KMS-11 (cell line): ENCODE measurements around the gene EFNA1.

Experiments used
- H2AFZ ChIP-seq: fragments of 200-600 bp; sonication (generic); 2 replicates; pipeline ENCODE4 v1.6.1; 2016; ENCODE audit warnings: antibody characterized with exemption, mixed run types, low read depth
- H3K27ac ChIP-seq: fragments of 200-600 bp; sonication (generic); 2 replicates; pipeline ENCODE4 v1.6.1; 2016; ENCODE audit warnings: mild to moderate bottlenecking, mixed run types
- H3K27me3 ChIP-seq: fragments of 200-600 bp; sonication (generic); 2 replicates; pipeline ENCODE4 v1.6.1; 2017; ENCODE audit warnings: mild to moderate bottlenecking, low read depth, mixed run types, moderate library complexity; ENCODE audit not compliant: insufficient read depth
- H3K36me3 ChIP-seq: fragments of 200-600 bp; sonication (generic); 2 replicates; pipeline ENCODE4 v1.6.1; 2017; ENCODE audit warnings: mild to moderate bottlenecking, mixed run types; ENCODE audit not compliant: insufficient read depth
- H3K4me1 ChIP-seq: fragments of 200-600 bp; sonication (generic); 2 replicates; pipeline ENCODE4 v1.6.1; 2016; ENCODE audit warnings: mild to moderate bottlenecking, low read depth, mixed run types; ENCODE audit not compliant: poor library complexity, severe bottlenecking
- H3K4me2 ChIP-seq: fragments of 200-600 bp; sonication (generic); 2 replicates; pipeline ENCODE4 v1.7.0; 2016; ENCODE audit warnings: mild to moderate bottlenecking, mixed run types
- H3K4me3 ChIP-seq: fragments of 200-600 bp; sonication (generic); IDR thresholded peaks from 2 replicates; pipeline ENCODE4 v1.6.1; 2017; ENCODE audit warnings: low read depth, low read length, mixed read lengths; ENCODE audit not compliant: insufficient read depth
- H3K79me2 ChIP-seq: fragments of 200-600 bp; sonication (generic); 2 replicates; pipeline ENCODE4 v1.6.1; 2016; ENCODE audit warnings: low read depth, mixed run types; ENCODE audit not compliant: insufficient read depth
- H3K9ac ChIP-seq: fragments of 200-600 bp; sonication (generic); 2 replicates; pipeline ENCODE4 v1.6.1; 2016; ENCODE audit warnings: mild to moderate bottlenecking, mixed run types
- H4K20me1 ChIP-seq: fragments of 200-600 bp; sonication (generic); 2 replicates; pipeline ENCODE4 v1.6.1; 2016; ENCODE audit warnings: mild to moderate bottlenecking, mixed run types; ENCODE audit not compliant: insufficient read depth
- CTCF ChIP-seq: fragments of 200-600 bp; sonication (generic); conservative IDR thresholded peaks from 2 replicates; pipeline ENCODE4 v1.6.1; 2017; ENCODE audit warnings: low read depth, mild to moderate bottlenecking, antibody characterized with exemption, low read length, moderate library complexity, mixed read lengths

The EFNA1 gene

GRCh38 chr1:155168456-155169210 lies 41.0 kb downstream of the EFNA1 start:
- H3K4me1 ChIP-seq: peaks cover 22% of the 10 kb centered on the region
- H3K27me3 ChIP-seq: no peaks in the 10 kb centered on the region
- peaks cover 18% of the 10 kb centered on the region for H3K79me2 ChIP-seq
- no peak overlapping the region for H3K27ac ChIP-seq
- H2AFZ ChIP-seq: no peak overlapping the region
- no peaks in the 10 kb centered on the region; the same call in 1 of the 2 replicates for H3K36me3 ChIP-seq
- no peak overlapping the region for H3K4me3 ChIP-seq
- no peaks in the 10 kb centered on the region for H4K20me1 ChIP-seq
- no peak overlapping the region for H3K9ac ChIP-seq
- no peak for TF ChIP-seq CTCF
- no peak overlapping the region for H3K4me2 ChIP-seq

DNA sequence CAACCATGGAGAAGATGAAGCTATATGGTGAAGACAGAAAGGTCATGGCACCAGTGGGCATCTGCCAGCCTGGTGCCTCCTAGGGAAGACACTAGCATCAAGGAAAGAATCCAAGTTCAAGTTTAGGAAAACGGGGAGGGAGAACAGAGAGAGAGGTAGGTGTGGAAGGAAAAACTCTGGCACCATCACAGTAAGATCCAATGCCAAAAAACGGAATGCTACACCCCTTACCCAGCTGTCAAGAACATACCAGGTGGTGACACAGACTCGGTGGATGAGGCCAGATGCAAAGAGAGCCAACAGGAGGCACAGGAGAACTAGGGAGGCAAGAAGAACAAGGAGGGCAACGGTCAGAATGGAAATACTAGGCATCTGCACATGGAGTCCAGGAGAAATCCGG lies 41.9 kb downstream of the EFNA1 start:
- Histone ChIP-seq H3K27me3 (no peaks in the 10 kb centered on the region), H3K4me3 (no peak overlapping the region), H3K4me2 (no peak overlapping the region), H2AFZ (no peak overlapping the region), H3K79me2 (peaks cover 18% of the 10 kb centered on the region), H3K9ac (no peak overlapping the region), H4K20me1 (no peaks in the 10 kb centered on the region), H3K27ac (no peak overlapping the region), H3K4me1 (peaks cover 24% of the 10 kb centered on the region), H3K36me3 (no peaks in the 10 kb centered on the region; the same call in 1 of the 2 replicates)
- 0 out of 2 replicates have a peak, but pooled peaks have one; percentile 25 for TF ChIP-seq CTCF

- H3K4me1 ChIP-seq: peaks cover 28% of the 10 kb centered on the region
- no peak overlapping the region for H2AFZ ChIP-seq
- no peak for TF ChIP-seq CTCF
These were observed 42.6 kb downstream of the EFNA1 start for GRCh38 chr1:155170101-155170785.

DNA sequence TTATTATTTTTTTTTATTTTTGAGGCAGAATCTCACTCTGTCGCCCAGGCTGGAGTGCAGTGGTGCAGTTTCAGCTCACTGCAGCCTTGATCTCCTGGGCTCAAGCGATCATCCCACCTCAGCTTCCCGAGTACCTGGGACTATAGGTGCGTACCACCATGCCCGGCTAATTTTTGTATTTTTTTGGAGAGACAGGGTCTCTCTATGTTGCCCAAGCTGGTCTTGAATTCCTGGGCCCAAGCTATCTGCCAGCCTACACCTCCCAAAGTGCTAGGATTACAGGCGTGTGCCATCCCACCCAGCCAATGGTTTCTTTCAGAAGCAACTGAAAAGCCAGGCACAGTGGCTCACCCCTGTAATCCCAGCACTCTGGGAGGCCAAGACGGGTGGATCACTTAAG lies 43.1 kb downstream of the EFNA1 start:
- Histone ChIP-seq H3K27me3 (no peaks in the 10 kb centered on the region), H3K4me1 (peaks cover 32% of the 10 kb centered on the region), H3K27ac (no peak overlapping the region), H3K4me3 (no peak overlapping the region), H3K9ac (no peak overlapping the region), H3K4me2 (no peak overlapping the region), H3K36me3 (no peaks in the 10 kb centered on the region; the same call in 1 of the 2 replicates), H3K79me2 (peaks cover 18% of the 10 kb centered on the region), H4K20me1 (no peaks in the 10 kb centered on the region), H2AFZ (no peak overlapping the region)
- TF ChIP-seq CTCF: no peak; the same call in 1 of the 2 replicates

More at GRCh38 chr1:155170101-155170785, 42.6 kb downstream of the EFNA1 start:
- Histone ChIP-seq H4K20me1 (no peaks in the 10 kb centered on the region), H3K36me3 (no peaks in the 10 kb centered on the region; the same call in 1 of the 2 replicates), H3K79me2 (peaks cover 18% of the 10 kb centered on the region), H3K27ac (no peak overlapping the region), H3K9ac (no peak overlapping the region), H3K27me3 (no peaks in the 10 kb centered on the region), H3K4me3 (no peak overlapping the region), H3K4me2 (no peak overlapping the region)
